SKM-1 treated with dmso at 0.1 percent for 144 hours (cell line): ENCODE data around the gene NAALADL2.

Experiments
- DNase-seq: peaks from one replicate; lab custom pipeline; 2025; ENCODE audit not compliant: unreplicated experiment; lab: John Stamatoyannopoulos, UW

The NAALADL2 gene

GRCh38 chr3:174960898-174961297, 101.8 kb downstream of the NAALADL2 start:
- DNase-seq = no peak

- no peak for DNase-seq
Observed at GRCh38 chr3:174973465-174973864, 114.3 kb downstream of the NAALADL2 start.

GRCh38 chr3:174986685-174987084, 127.6 kb downstream of the NAALADL2 start:
- DNase-seq = no peak

GRCh38 chr3:175001091-175001490, 142.0 kb downstream of the NAALADL2 start:
- no peak for DNase-seq

- DNase-seq = no peak
Observed at GRCh38 chr3:175002732-175003143, 143.6 kb downstream of the NAALADL2 start.

- DNase-seq = no peak
Observed at GRCh38 chr3:175003590-175003989, 144.5 kb downstream of the NAALADL2 start.

GRCh38 chr3:175005193-175005592, 146.1 kb downstream of the NAALADL2 start:
- DNase-seq = no peak

GRCh38 chr3:175005881-175006280, 146.7 kb downstream of the NAALADL2 start:
- DNase-seq = no peak

GRCh38 chr3:175007306-175007705, 148.2 kb downstream of the NAALADL2 start:
- no peak for DNase-seq

- DNase-seq = no peak
Observed at GRCh38 chr3:175009295-175009694, 150.2 kb downstream of the NAALADL2 start.

- no peak for DNase-seq
Observed at GRCh38 chr3:175015056-175015635, 156.0 kb downstream of the NAALADL2 start.

- DNase-seq = no peak
Observed at GRCh38 chr3:175018946-175019727, 160.0 kb downstream of the NAALADL2 start.

GRCh38 chr3:175020101-175020500, 161.0 kb downstream of the NAALADL2 start:
- DNase-seq = no peak

- no peak for DNase-seq
Observed at GRCh38 chr3:175029828-175030227, 170.7 kb downstream of the NAALADL2 start.

GRCh38 chr3:175039875-175040274, 180.7 kb downstream of the NAALADL2 start:
- DNase-seq = no peak

GRCh38 chr3:175041369-175041768, 182.2 kb downstream of the NAALADL2 start:
- DNase-seq = no peak

- DNase-seq = no peak
Observed at GRCh38 chr3:175046601-175047000, 187.5 kb downstream of the NAALADL2 start.

GRCh38 chr3:175047786-175048185, 188.7 kb downstream of the NAALADL2 start:
- DNase-seq = no peak

GRCh38 chr3:175057401-175057800, 198.3 kb downstream of the NAALADL2 start:
- no peak for DNase-seq

- no peak for DNase-seq
Observed at GRCh38 chr3:175059788-175060187, 200.7 kb downstream of the NAALADL2 start.

GRCh38 chr3:175065497-175065896, 206.4 kb downstream of the NAALADL2 start:
- no peak for DNase-seq

- no peak for DNase-seq
Observed at GRCh38 chr3:175066617-175067415, 207.7 kb downstream of the NAALADL2 start.
